GM23248 (cell line): ENCODE measurements around the gene SPEM2. TPM values are rescaled to one million over a fixed set of nuclear protein-coding genes. Genes with fewer than 3 reads are reported as not detected.

Experiments used
- DNase-seq: peaks from one replicate; pipeline ENCODE4 v3.0.0-alpha.2; 2015
- H2AFZ ChIP-seq: fragments of 200-600 bp; sonication (generic); 2 replicates; pipeline ENCODE4 v1.6.1; 2016; ENCODE audit warnings: antibody characterized with exemption
- H3F3A ChIP-seq: fragments of 200-600 bp; sonication (generic); 2 replicates; pipeline ENCODE4 v1.6.1; 2016; ENCODE audit warnings: mild to moderate bottlenecking, antibody characterized with exemption, mixed run types; ENCODE audit not compliant: insufficient read depth
- H3K27ac ChIP-seq: fragments of 200-600 bp; sonication (generic); 2 replicates; pipeline ENCODE4 v1.5.1; 2016; ENCODE audit warnings: mild to moderate bottlenecking
- H3K27me3 ChIP-seq: fragments of 200-600 bp; sonication (generic); replicated peaks from 2 replicates; pipeline ENCODE4 v1.6.1; 2016; ENCODE audit warnings: mild to moderate bottlenecking; ENCODE audit not compliant: insufficient read depth
- H3K36me3 ChIP-seq: fragments of 200-600 bp; sonication (generic); 2 replicates; pipeline ENCODE4 v1.6.1; 2016; ENCODE audit warnings: low read depth, mild to moderate bottlenecking
- H3K4me1 ChIP-seq: fragments of 200-600 bp; sonication (generic); 2 replicates; pipeline ENCODE4 v1.6.1; 2016; ENCODE audit warnings: mild to moderate bottlenecking; ENCODE audit not compliant: insufficient read depth
- H3K4me2 ChIP-seq: fragments of 200-600 bp; sonication (generic); one replicate; pipeline ENCODE4 v1.6.1; 2016; ENCODE audit warnings: mild to moderate bottlenecking; ENCODE audit not compliant: unreplicated experiment
- H3K4me3 ChIP-seq: fragments of 200-600 bp; sonication (generic); 2 replicates; pipeline ENCODE4 v1.5.1; 2016; ENCODE audit warnings: mild to moderate bottlenecking
- H3K79me2 ChIP-seq: fragments of 200-600 bp; sonication (generic); 2 replicates; pipeline ENCODE4 v1.6.1; 2016; ENCODE audit warnings: mild to moderate bottlenecking; ENCODE audit not compliant: insufficient read depth
- H3K9ac ChIP-seq: fragments of 200-600 bp; sonication (generic); 2 replicates; pipeline ENCODE4 v1.6.1; 2016; ENCODE audit warnings: mild to moderate bottlenecking
- H3K9me2 ChIP-seq: fragments of 200-600 bp; sonication (generic); 2 replicates; pipeline ENCODE4 v1.6.1; 2016; ENCODE audit warnings: mixed run types, mild to moderate bottlenecking, moderate library complexity; ENCODE audit not compliant: insufficient read depth
- H3K9me3 ChIP-seq: fragments of 200-600 bp; sonication (generic); one replicate; pipeline ENCODE4 v1.6.1; 2017; ENCODE audit warnings: low read depth
- H4K20me1 ChIP-seq: fragments of 200-600 bp; sonication (generic); 2 replicates; pipeline ENCODE4 v1.6.0; 2016; ENCODE audit not compliant: insufficient read depth
- EZH2 ChIP-seq: fragments of 200-600 bp; sonication (generic); IDR thresholded peaks from 2 replicates; pipeline ENCODE4 v1.6.1; 2018; ENCODE audit warnings: antibody characterized with exemption, mild to moderate bottlenecking; ENCODE audit not compliant: insufficient read depth, poor library complexity, severe bottlenecking
- EZH2phosphoT487 ChIP-seq: fragments of 200-600 bp; sonication (generic); IDR thresholded peaks from 2 replicates; pipeline ENCODE4 v1.6.1; 2018; ENCODE audit warnings: antibody characterized with exemption, moderate library complexity, mild to moderate bottlenecking, low read depth; ENCODE audit not compliant: insufficient read depth
- WGBS, 2 experiments: methylation state at CpG; one replicate each; pipeline ENCODE4 v1.1.6; 2015 to 2017; ENCODE audit warnings: low lambda C conversion rate in 2 of 2, low coverage in 1 of 2; ENCODE audit errors: missing lambda C conversion rate in 2 of 2; 5-methylcytosine and 5-hydroxymethylcytosine counted together
- in situ Hi-C: fragments of 300-500 bp; cut with MboI; formaldehyde crosslinking; loops from 2 replicates; pipeline ENCODE4 v1.15.0; 2020
- polyA plus RNA-seq: library from polyadenylated mRNA; unstranded; fragments of >200 nt; fragmentation: Nextera tagmentation; extraction: Ambion mirVana; gene quantifications from 2 replicates; pipeline ENCODE4 v1.2.1, GENCODE V29; 2016
- total RNA-seq: library from RNA; depleted of rRNA; stranded (reverse); fragments of >200 nt; shearing (Covaris generic); gene quantifications from 2 replicates; pipeline ENCODE4 v1.2.3, GENCODE V29; 2014

SPEM2 gene
- total and polyA plus RNA-seq, 2 experiments from 2014 or later = not detected

DNA sequence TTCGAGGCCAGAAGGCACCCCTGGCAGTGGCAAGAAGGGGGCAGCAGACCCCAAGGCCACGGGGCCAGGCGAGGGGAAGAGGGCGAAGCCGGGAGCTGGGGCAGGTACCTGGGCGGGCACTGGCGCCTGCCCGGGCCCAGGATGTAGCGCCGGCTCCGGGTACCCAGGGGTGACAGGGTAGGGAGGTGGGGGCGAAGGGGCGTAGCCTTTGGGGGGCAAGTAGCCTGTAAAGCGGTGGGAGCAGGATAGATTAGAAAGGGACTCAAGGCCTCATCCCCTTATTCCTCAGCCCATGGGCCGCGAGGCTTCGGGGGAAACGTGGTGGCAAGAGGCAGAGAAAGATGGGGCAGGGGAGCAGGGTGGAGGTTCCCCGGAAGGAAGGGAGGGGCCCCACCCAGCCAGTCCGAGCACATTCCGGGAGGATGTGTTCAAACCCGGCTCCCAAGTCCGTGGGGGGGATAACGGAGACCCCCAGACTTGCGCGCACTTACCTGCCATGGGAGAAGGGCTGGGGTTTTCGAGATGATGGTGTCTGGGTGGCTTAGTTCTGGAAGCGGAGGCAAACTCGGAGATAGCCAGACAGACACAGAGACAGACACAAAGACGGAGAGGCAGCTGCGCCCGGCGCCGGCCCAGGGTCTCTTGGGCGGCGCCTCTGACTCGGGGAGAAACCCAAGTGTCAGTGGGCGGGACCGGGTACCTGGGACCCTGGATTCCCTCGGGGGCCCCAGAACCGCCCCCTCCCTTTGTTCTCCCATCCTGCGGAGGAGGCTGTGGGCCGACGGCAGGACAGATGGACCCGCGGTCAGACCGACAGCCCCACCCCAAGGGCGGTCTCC lies 31.6 kb upstream of the SPEM2 start:
- Histone ChIP-seq H3K9me3 (no peaks in the 10 kb centered on the region), H3K9me2 (no peaks in the 10 kb centered on the region), H4K20me1 (no peaks in the 10 kb centered on the region), H3K36me3 (no peaks in the 10 kb centered on the region; the same call in 1 of the 2 replicates), H2AFZ (peak overlapping the region; percentile 80), H3K4me1 (peaks cover 4% of the 10 kb centered on the region; the same call in 1 of the 2 replicates), H3K4me2 (peak overlapping the region; percentile 94), H3K9ac (peak overlapping the region; percentile 89), H3K79me2 (peaks cover 22% of the 10 kb centered on the region), H3K4me3 (peak overlapping the region; percentile 91), H3F3A (0 out of 2 replicates have a peak, but pooled peaks cover 6% of the 10 kb centered on the region), H3K27me3 (no peaks in the 10 kb centered on the region), H3K27ac (peak overlapping the region; percentile 92)
- DNase-seq = peak; percentile 59
- in situ Hi-C loops = no loop called here
- 6 to 9% methylated on average over 32 to 45 of the region's 48 CpGs for WGBS, 2 experiments
- TF ChIP-seq EZH2phosphoT487 = no peak
- no peak for TF ChIP-seq EZH2

DNA sequence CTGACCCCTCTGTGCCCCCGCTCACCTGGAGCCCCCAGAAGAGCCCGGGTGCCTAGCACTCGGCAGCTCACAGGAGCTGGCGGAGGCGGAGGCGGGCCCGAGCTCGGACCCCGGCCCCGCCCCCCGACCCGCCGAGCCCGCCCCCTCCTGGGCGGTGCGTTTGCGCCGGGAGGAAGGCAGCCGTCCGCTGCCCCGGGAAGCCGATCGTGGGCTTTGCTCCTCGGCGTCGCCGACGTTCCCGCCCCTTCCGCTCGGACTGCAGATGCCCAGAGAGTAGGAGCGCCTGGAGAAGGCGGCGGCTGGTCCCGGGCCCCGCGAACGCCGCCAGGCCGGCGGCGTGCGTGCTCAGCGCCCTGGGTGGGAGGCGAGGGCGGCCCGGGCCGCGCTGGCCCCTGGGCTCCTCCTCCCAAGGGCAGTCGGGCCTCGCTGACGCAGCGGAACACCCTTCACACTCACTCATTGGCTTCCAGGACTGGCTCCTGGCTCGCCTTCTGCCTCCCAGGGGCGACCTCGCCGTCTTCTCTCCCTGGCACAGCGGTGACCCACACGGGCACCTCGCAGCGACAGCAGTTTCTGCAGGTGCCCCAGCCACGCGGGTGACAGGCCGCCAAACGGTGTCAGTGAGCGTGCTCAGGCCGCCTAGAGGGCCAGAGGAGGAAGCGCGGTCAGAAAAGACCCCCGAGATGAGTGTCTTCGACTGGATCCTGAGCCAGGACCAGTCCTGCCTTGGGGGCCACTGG lies 30.8 kb upstream of the SPEM2 start, which contains the start of gene PLSCR3:
TSS of gene PLSCR3 (minus strand) at position 74 of the 740 bp plus-strand sequence. CDS start 415 bp downstream, outside the sequence.
- H3K4me1 ChIP-seq = peaks cover 4% of the 10 kb centered on the region; the same call in 1 of the 2 replicates
- peak within 1 kb of the TSS; percentile 89 for H3K9ac ChIP-seq
- H3K36me3 ChIP-seq = no peaks in the 10 kb centered on the region; the same call in 1 of the 2 replicates
- peak within 1 kb of the TSS; percentile 91 for H3K4me3 ChIP-seq
- peak within 1 kb of the TSS; percentile 92 for H3K27ac ChIP-seq
- peak within 1 kb of the TSS; percentile 80 for H2AFZ ChIP-seq
- H3K4me2 ChIP-seq = peak within 1 kb of the TSS; percentile 94
- H3K79me2 ChIP-seq = peaks cover 22% of the 10 kb centered on the region
- DNase-seq = peak; percentile 94
- H3K27me3 ChIP-seq = no peaks in the 10 kb centered on the region
- 0 out of 2 replicates have a peak, but pooled peaks cover 8% of the 10 kb centered on the region for H3F3A ChIP-seq
- WGBS, 2 experiments = 1 to 2% methylated on average over 38 to 44 of the region's 71 CpGs
- no peaks in the 10 kb centered on the region for H3K9me2 ChIP-seq
- no peaks in the 10 kb centered on the region for H3K9me3 ChIP-seq
- TF ChIP-seq EZH2 (no peak), EZH2phosphoT487 (no peak)
- no peaks in the 10 kb centered on the region for H4K20me1 ChIP-seq
- in situ Hi-C loops = no loop called here

DNA sequence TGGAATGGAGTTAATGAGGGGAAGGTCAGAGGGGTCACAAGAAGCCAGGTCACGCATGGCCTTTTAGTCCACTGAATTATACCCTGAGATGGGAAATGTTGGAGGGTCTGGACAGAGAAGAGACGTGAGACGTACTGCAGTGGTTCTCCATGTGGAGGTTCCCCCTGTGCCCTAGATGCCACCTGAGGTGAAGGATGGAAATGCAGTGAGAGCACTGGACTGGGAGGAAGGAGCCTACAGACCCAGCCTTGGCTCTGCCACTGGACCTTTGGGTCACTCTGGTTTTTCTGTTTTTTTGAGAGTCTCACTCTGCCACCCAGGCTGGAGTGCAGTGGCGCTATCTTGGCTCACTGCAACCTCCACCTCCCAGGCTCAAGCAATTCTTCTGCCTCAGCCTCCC lies 29.3 kb upstream of the SPEM2 start:
- no peak for TF ChIP-seq EZH2
- TF ChIP-seq EZH2phosphoT487 = no peak
- in situ Hi-C loops = no loop called here
- H3K36me3 ChIP-seq = no peaks in the 10 kb centered on the region
- no peak overlapping the region for H3K27ac ChIP-seq
- H3F3A ChIP-seq = 0 out of 2 replicates have a peak, but pooled peaks cover 10% of the 10 kb centered on the region
- H3K9ac ChIP-seq = no peak overlapping the region
- H3K9me2 ChIP-seq = no peaks in the 10 kb centered on the region
- H2AFZ ChIP-seq = no peak overlapping the region
- H3K79me2 ChIP-seq = peaks cover 22% of the 10 kb centered on the region
- no peak overlapping the region for H3K4me3 ChIP-seq
- 77 to 90% methylated on average over 4 of the region's 4 CpGs for WGBS, 2 experiments
- H3K4me1 ChIP-seq = peaks cover 4% of the 10 kb centered on the region; the same call in 1 of the 2 replicates
- H3K4me2 ChIP-seq = no peak overlapping the region
- no peaks in the 10 kb centered on the region for H4K20me1 ChIP-seq
- DNase-seq = no peak
- H3K27me3 ChIP-seq = no peaks in the 10 kb centered on the region
- no peaks in the 10 kb centered on the region for H3K9me3 ChIP-seq

DNA sequence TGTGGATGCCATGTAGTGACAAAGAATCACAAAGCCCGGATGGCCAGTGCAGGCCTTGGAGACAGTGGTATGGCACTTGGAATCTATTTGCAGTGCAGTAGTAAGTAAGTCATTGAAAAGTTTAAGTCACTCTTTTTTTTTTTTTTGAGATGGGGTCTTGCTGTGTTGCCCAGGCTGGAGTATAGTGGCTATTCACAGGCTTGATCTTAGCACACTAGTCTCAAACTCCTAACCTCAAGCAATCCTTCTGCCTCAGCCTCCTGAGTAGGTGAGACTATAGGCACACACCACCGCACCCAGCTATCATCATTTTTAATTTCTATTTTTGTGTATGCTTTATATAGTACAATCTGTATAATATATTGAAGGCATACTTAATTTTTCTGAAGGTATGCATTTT lies 26.8 kb upstream of the SPEM2 start:
- no peak overlapping the region for H2AFZ ChIP-seq

More for the DNA sequence above, 26.8 kb upstream of the SPEM2 start:
- Histone ChIP-seq H3F3A (0 out of 2 replicates have a peak, but pooled peaks cover 10% of the 10 kb centered on the region), H3K4me2 (no peak overlapping the region), H3K4me3 (no peak overlapping the region), H3K79me2 (peaks cover 20% of the 10 kb centered on the region), H3K4me1 (peaks cover 11% of the 10 kb centered on the region), H3K9ac (no peak overlapping the region), H3K27me3 (no peaks in the 10 kb centered on the region), H3K9me3 (no peaks in the 10 kb centered on the region), H3K36me3 (no peaks in the 10 kb centered on the region), H3K9me2 (no peaks in the 10 kb centered on the region), H3K27ac (no peak overlapping the region), H4K20me1 (no peaks in the 10 kb centered on the region)
- no peak for TF ChIP-seq EZH2
- WGBS, 2 experiments = 51 to 54% methylated on average over 2 of the region's 2 CpGs
- DNase-seq = no peak
- in situ Hi-C loops = no loop called here
